ENCODE data around the gene ZNF534. TPM values are rescaled to one million over a fixed set of nuclear protein-coding genes. Genes with fewer than 3 reads are reported as not detected.
"Not testable (repeated sequence)": the region's sequence is repeated elsewhere in the genome, so short reads cannot be mapped to it uniquely, and the experiment has no call there.

Gene ZNF534
- total RNA-seq, 3 donors from 2014 or later (not counting 1 experiment from before 2014, with no cell fraction given): 0.18 TPM; not detected in 2

- DNase-seq; H3K4me3 ChIP-seq (ENCODE audit: low read length); H3K36me3 ChIP-seq (ENCODE audit: control insufficient read depth, insufficient read depth, low read length); H3K4me3 Mint-ChIP-seq; ATAC-seq; H3K27me3 Mint-ChIP-seq (ENCODE audit: low read depth in 2 of 2); H3K27ac Mint-ChIP-seq; H3K4me1 ChIP-seq (ENCODE audit: control insufficient read depth, insufficient read depth, low read length); H3K27ac ChIP-seq (ENCODE audit: low read length); H3K27me3 ChIP-seq (ENCODE audit: control insufficient read depth, insufficient read depth, low read length); H3K4me1 Mint-ChIP-seq; intact Hi-C loops (cut with micrococcal nuclease): not testable (repeated sequence)
- WGBS (ENCODE audit: insufficient coverage): 23% methylated on average over 5 of the region's 8 CpGs
- Mint-ChIP-seq H3K9me3 (peaks cover 7 to 13% of the 10 kb centered on the region in 2 donors), H3K36me3 (peaks cover 16% of the 10 kb centered on the region)
- peaks cover 74% of the 10 kb centered on the region for H3K9me3 ChIP-seq (ENCODE audit: control insufficient read depth, insufficient read depth, low read length)
Measured at GRCh38 chr19:52485561-52486240, 56.8 kb downstream of the ZNF534 start.

DNA sequence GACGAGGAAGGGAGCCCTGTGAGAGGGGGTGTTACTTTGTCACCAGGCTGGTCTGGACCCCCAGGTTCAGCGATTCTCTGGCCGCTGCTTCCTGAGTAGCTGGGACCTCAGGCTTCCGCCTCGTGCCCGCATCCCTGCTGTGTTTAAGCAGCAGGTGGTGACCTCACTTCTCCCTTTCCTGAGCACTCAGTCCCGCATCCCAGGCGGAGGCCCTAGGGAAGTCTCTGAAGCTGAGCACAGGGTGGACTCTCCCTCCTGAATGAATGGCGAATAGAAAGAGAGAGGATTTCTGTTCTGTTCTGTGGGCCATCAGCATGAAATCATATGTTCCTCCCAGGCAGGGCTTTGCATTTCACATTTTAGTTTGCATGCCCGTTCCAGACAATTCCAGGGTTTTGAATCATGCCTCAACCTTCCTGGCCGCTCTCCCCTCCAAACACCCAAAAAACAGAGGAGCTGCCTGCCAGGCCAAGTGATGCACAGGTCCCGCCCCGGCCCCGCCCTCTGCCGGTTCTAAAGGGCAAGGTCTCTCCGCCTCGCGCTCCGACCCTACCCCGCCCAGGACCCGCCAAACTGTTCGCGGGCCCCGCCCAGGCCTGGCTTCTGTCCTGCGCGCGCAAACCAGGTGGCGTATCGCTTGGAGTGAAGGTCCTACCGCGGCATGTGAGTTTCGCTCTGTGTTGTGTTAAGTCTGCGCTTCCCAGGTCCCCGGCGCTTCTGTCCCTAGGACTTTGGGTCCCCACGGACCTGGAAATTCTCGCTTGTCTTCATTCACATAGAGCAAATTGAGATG is 63.4 kb downstream of the ZNF534 start:
- WGBS (ENCODE audit: insufficient coverage): 54% methylated on average over 37 of the region's 37 CpGs
- H3K36me3 Mint-ChIP-seq: no peaks in the 10 kb centered on the region
- H3K27me3 Mint-ChIP-seq (ENCODE audit: low read depth in 2 of 2): peaks cover 0 to 3% of the 10 kb centered on the region in 2 donors
- Histone ChIP-seq H3K4me3 (ENCODE audit: low read length) (no peak overlapping the region), H3K9me3 (ENCODE audit: control insufficient read depth, insufficient read depth, low read length) (peaks cover 59% of the 10 kb centered on the region), H3K27ac (ENCODE audit: low read length) (no peak overlapping the region), H3K27me3 (ENCODE audit: control insufficient read depth, insufficient read depth, low read length) (no peaks in the 10 kb centered on the region), H3K36me3 (ENCODE audit: control insufficient read depth, insufficient read depth, low read length) (no peaks in the 10 kb centered on the region), H3K4me1 (ENCODE audit: control insufficient read depth, insufficient read depth, low read length) (peaks cover 7% of the 10 kb centered on the region)
- intact Hi-C loops (cut with micrococcal nuclease): no loop called here
- no peak overlapping the region for H3K4me3 Mint-ChIP-seq
- DNase-seq (peak in 1 of 2 donors; percentile 19), ATAC-seq (peak in 2 of 3 donors; percentile 37 to 38)
- no peak overlapping the region for H3K27ac Mint-ChIP-seq
- peaks cover 0 to 5% of the 10 kb centered on the region in 2 donors for H3K4me1 Mint-ChIP-seq
- TF ChIP-seq CTCF (IDR thresholded peaks at IDR 0.05): no peak
- peaks cover 6 to 15% of the 10 kb centered on the region in 2 donors for H3K9me3 Mint-ChIP-seq

GRCh38 chr19:52492994-52493470 is 64.1 kb downstream of the ZNF534 start:
- Histone ChIP-seq H3K4me1 (ENCODE audit: control insufficient read depth, insufficient read depth, low read length) (peaks cover 7% of the 10 kb centered on the region), H3K36me3 (ENCODE audit: control insufficient read depth, insufficient read depth, low read length) (no peaks in the 10 kb centered on the region), H3K9me3 (ENCODE audit: control insufficient read depth, insufficient read depth, low read length) (peaks cover 54% of the 10 kb centered on the region), H3K27me3 (ENCODE audit: control insufficient read depth, insufficient read depth, low read length) (no peaks in the 10 kb centered on the region), H3K4me3 (ENCODE audit: low read length) (no peak overlapping the region), H3K27ac (ENCODE audit: low read length) (no peak overlapping the region)
- DNase-seq (peak in 1 of 2 donors; percentile 9), ATAC-seq (peak in 2 of 3 donors; percentile 59)
- Mint-ChIP-seq H3K36me3 (no peaks in the 10 kb centered on the region), H3K27ac (no peak overlapping the region), H3K4me3 (peak overlapping the region; percentile 55), H3K9me3 (peaks cover 6 to 15% of the 10 kb centered on the region in 2 donors), H3K27me3 (ENCODE audit: low read depth in 2 of 2) (peaks cover 0 to 3% of the 10 kb centered on the region in 2 donors), H3K4me1 (peaks cover 0 to 5% of the 10 kb centered on the region in 2 donors)
- intact Hi-C loops (cut with micrococcal nuclease): no loop called here
- no peak for TF ChIP-seq CTCF (IDR thresholded peaks at IDR 0.05)
- WGBS (ENCODE audit: insufficient coverage): 31% methylated on average over 28 of the region's 28 CpGs

- H3K9me3 Mint-ChIP-seq: peaks cover 6 to 15% of the 10 kb centered on the region in 2 donors
- DNase-seq (no peak), ATAC-seq (no peak)
- peaks cover 0 to 5% of the 10 kb centered on the region in 2 donors for H3K4me1 Mint-ChIP-seq
- Histone ChIP-seq H3K4me1 (ENCODE audit: control insufficient read depth, insufficient read depth, low read length) (peaks cover 7% of the 10 kb centered on the region), H3K36me3 (ENCODE audit: control insufficient read depth, insufficient read depth, low read length) (no peaks in the 10 kb centered on the region), H3K27ac (ENCODE audit: low read length) (no peak overlapping the region), H3K9me3 (ENCODE audit: control insufficient read depth, insufficient read depth, low read length) (peaks cover 46% of the 10 kb centered on the region), H3K4me3 (ENCODE audit: low read length) (no peak overlapping the region), H3K27me3 (ENCODE audit: control insufficient read depth, insufficient read depth, low read length) (no peaks in the 10 kb centered on the region)
- no peak overlapping the region for H3K4me3 Mint-ChIP-seq
- no peak for TF ChIP-seq CTCF (IDR thresholded peaks at IDR 0.05)
- intact Hi-C loops (cut with micrococcal nuclease): no loop called here
- 89% methylated on average over 1 of the region's 3 CpGs for WGBS (ENCODE audit: insufficient coverage)
- H3K27ac Mint-ChIP-seq: no peak overlapping the region
- H3K27me3 Mint-ChIP-seq (ENCODE audit: low read depth in 2 of 2): peaks cover 0 to 3% of the 10 kb centered on the region in 2 donors
- H3K36me3 Mint-ChIP-seq: no peaks in the 10 kb centered on the region
Measured at GRCh38 chr19:52494518-52494917, 65.6 kb downstream of the ZNF534 start.

Measured in natural killer cell (primary cell).